OCI-M2 (cell line): Measurements from ENCODE around the gene FOXO6.
"Not testable (repeated sequence)": the region's sequence is repeated elsewhere in the genome, so short reads cannot be mapped to it uniquely, and the experiment has no call there.

Experiments
- DNase-seq: peaks from one replicate; lab custom pipeline; 2025; ENCODE audit not compliant: unreplicated experiment; lab: John Stamatoyannopoulos, UW

The FOXO6 gene

GRCh38 chr1:41328780-41329640 is 32.2 kb upstream of the FOXO6 start:
- no peak for DNase-seq

GRCh38 chr1:41329662-41330587 is 31.3 kb upstream of the FOXO6 start:
- no peak for DNase-seq

- DNase-seq: no peak
These were observed 30.4 kb upstream of the FOXO6 start for GRCh38 chr1:41330588-41331545.

- no peak for DNase-seq
These were observed 29.7 kb upstream of the FOXO6 start for GRCh38 chr1:41331546-41331917.

GRCh38 chr1:41332161-41332560 is 29.1 kb upstream of the FOXO6 start:
- not testable (repeated sequence) for DNase-seq

- DNase-seq: no peak
These were observed 28.0 kb upstream of the FOXO6 start for GRCh38 chr1:41333146-41333784.

GRCh38 chr1:41338820-41339219 is 22.4 kb upstream of the FOXO6 start:
- no peak for DNase-seq

GRCh38 chr1:41340655-41341364 is 20.4 kb upstream of the FOXO6 start:
- DNase-seq: no peak

GRCh38 chr1:41341365-41341683 is 19.9 kb upstream of the FOXO6 start:
- no peak for DNase-seq

- no peak for DNase-seq
These were observed 19.3 kb upstream of the FOXO6 start for GRCh38 chr1:41341772-41342562.

- DNase-seq: no peak
These were observed 18.4 kb upstream of the FOXO6 start for GRCh38 chr1:41342774-41343355.

GRCh38 chr1:41343790-41344699 is 17.2 kb upstream of the FOXO6 start:
- no peak for DNase-seq

GRCh38 chr1:41344708-41345159 is 16.5 kb upstream of the FOXO6 start:
- no peak for DNase-seq

GRCh38 chr1:41345434-41346075 is 15.7 kb upstream of the FOXO6 start:
- DNase-seq: no peak

GRCh38 chr1:41347276-41347675 is 14.0 kb upstream of the FOXO6 start:
- DNase-seq: no peak

GRCh38 chr1:41348394-41348793 is 12.8 kb upstream of the FOXO6 start:
- DNase-seq: no peak
